ENCODE data around the gene GOLGA1.

Gene GOLGA1, protein sequence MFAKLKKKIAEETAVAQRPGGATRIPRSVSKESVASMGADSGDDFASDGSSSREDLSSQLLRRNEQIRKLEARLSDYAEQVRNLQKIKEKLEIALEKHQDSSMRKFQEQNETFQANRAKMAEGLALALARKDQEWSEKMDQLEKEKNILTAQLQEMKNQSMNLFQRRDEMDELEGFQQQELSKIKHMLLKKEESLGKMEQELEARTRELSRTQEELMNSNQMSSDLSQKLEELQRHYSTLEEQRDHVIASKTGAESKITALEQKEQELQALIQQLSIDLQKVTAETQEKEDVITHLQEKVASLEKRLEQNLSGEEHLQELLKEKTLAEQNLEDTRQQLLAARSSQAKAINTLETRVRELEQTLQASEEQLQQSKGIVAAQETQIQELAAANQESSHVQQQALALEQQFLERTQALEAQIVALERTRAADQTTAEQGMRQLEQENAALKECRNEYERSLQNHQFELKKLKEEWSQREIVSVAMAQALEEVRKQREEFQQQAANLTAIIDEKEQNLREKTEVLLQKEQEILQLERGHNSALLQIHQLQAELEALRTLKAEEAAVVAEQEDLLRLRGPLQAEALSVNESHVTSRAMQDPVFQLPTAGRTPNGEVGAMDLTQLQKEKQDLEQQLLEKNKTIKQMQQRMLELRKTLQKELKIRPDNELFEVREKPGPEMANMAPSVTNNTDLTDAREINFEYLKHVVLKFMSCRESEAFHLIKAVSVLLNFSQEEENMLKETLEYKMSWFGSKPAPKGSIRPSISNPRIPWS

DNA sequence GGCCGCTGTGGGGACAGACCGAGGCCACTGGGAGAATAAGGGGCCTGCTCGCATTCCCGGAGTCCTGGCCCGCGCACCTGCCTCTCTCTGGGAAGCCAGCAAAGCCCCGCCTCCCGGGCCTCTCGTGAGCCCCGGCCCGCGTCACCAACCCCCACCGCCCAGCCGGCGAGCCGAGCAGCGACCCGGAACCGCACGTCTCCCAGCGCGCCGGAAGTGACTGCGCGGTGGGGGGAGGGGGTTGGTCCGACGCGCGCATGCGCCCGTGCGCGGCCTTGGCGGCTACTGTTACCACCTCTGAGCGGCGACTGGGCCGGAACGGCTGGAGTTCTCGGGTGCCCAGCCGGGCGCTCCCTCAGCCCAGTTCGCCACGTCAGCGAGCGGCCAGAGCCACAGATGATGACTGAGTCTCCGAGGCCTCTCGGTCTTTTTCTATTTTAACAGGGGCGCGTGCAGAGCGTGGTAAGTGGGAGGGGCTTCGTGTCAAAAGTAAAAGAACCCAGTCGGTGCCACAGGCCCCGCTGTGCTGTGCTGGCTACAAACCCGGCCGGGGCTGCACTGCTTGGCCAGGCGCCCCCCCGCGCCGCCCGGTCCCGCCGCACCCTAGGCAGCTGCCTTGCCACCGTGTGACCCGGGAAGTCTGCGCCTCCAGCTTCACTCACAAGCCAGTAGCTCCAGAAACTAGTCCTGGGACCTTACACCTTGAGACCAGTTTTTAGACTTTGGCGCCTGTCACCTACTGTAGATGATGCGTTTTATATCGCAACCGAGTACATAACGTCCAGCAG, at the start of gene GOLGA1:
TSS of gene GOLGA1 (minus strand) at position 190 of the 785 bp plus-strand sequence. CDS start 2,372 bp downstream, outside the sequence.
- Histone ChIP-seq H3K4me1 (no peaks in the 10 kb centered on the region), H2AFZ (peak within 1 kb of the TSS; percentile 79), H3K9ac (peak within 1 kb of the TSS; percentile 39), H3K27me3 (ENCODE audit: control insufficient read depth, insufficient read depth, low read length) (no peaks in the 10 kb centered on the region), H3K9me3 (ENCODE audit: control insufficient read depth, low read length) (no peaks in the 10 kb centered on the region), H3K4me3 (ENCODE audit: low read depth, low read length) (peak within 1 kb of the TSS; percentile 85), H3K36me3 (ENCODE audit: control insufficient read depth, insufficient read depth, low read length) (no peaks in the 10 kb centered on the region), H3K4me2 (ENCODE audit: low read length) (peak within 1 kb of the TSS; percentile 88), H3K27ac (peak within 1 kb of the TSS; percentile 85), H3K79me2 (no peaks in the 10 kb centered on the region)
- TF ChIP-seq CTCF (IDR thresholded peaks at IDR 0.05), result no peak

- H2AFZ ChIP-seq, result no peak overlapping the region
- no peak for TF ChIP-seq CTCF (IDR thresholded peaks at IDR 0.05)
- no peaks in the 10 kb centered on the region for H3K9me3 ChIP-seq (ENCODE audit: control insufficient read depth, low read length)
- no peak overlapping the region for H3K4me3 ChIP-seq (ENCODE audit: low read depth, low read length)
- no peak overlapping the region for H3K9ac ChIP-seq
- H3K27ac ChIP-seq, result no peak overlapping the region
- H3K27me3 ChIP-seq (ENCODE audit: control insufficient read depth, insufficient read depth, low read length), result no peaks in the 10 kb centered on the region
- no peaks in the 10 kb centered on the region for H3K36me3 ChIP-seq (ENCODE audit: control insufficient read depth, insufficient read depth, low read length)
- H3K4me1 ChIP-seq, result no peaks in the 10 kb centered on the region
- no peaks in the 10 kb centered on the region for H3K79me2 ChIP-seq
- H3K4me2 ChIP-seq (ENCODE audit: low read length), result no peak overlapping the region
These were observed 42.8 kb upstream of the GOLGA1 start for GRCh38 chr9:124983698-124984097.

GRCh38 chr9:124980431-124980830, 39.5 kb upstream of the GOLGA1 start:
- H3K9ac ChIP-seq, result no peak overlapping the region
- no peaks in the 10 kb centered on the region for H3K27me3 ChIP-seq (ENCODE audit: control insufficient read depth, insufficient read depth, low read length)
- no peak overlapping the region for H2AFZ ChIP-seq
- H3K4me2 ChIP-seq (ENCODE audit: low read length), result no peak overlapping the region
- H3K27ac ChIP-seq, result no peak overlapping the region
- no peaks in the 10 kb centered on the region for H3K9me3 ChIP-seq (ENCODE audit: control insufficient read depth, low read length)
- no peaks in the 10 kb centered on the region for H3K4me1 ChIP-seq
- no peaks in the 10 kb centered on the region for H3K79me2 ChIP-seq
- no peaks in the 10 kb centered on the region for H3K36me3 ChIP-seq (ENCODE audit: control insufficient read depth, insufficient read depth, low read length)
- no peak for TF ChIP-seq CTCF (IDR thresholded peaks at IDR 0.05)
- no peak overlapping the region for H3K4me3 ChIP-seq (ENCODE audit: low read depth, low read length)

DNA sequence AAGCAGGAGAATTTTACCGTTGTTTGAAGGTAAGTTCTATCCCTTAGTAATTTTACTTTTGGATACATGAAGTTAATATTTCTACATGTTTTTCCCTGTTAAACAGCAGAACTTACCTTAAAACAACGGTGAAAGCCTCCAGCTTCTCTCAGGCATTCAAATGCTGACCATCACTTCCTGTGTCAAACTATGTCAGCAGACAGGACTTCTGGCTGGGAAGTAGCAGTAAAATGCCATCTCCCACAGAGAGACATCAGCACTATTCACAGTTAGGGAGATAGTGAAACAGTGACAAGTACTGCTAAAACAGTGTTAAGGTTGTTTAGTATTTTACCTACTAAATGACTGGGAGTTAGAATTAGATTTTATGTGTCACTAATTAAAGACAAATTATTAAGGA, 34.2 kb upstream of the GOLGA1 start:
- H3K4me3 ChIP-seq (ENCODE audit: low read depth, low read length), result no peak overlapping the region
- TF ChIP-seq CTCF (IDR thresholded peaks at IDR 0.05), result no peak
- H3K36me3 ChIP-seq (ENCODE audit: control insufficient read depth, insufficient read depth, low read length), result no peaks in the 10 kb centered on the region
- no peak overlapping the region for H3K4me2 ChIP-seq (ENCODE audit: low read length)
- no peaks in the 10 kb centered on the region for H3K4me1 ChIP-seq
- H3K79me2 ChIP-seq, result no peaks in the 10 kb centered on the region
- H3K27me3 ChIP-seq (ENCODE audit: control insufficient read depth, insufficient read depth, low read length), result no peaks in the 10 kb centered on the region
- H3K9me3 ChIP-seq (ENCODE audit: control insufficient read depth, low read length), result no peaks in the 10 kb centered on the region
- no peak overlapping the region for H3K9ac ChIP-seq
- no peak overlapping the region for H2AFZ ChIP-seq
- no peak overlapping the region for H3K27ac ChIP-seq

Data from parathyroid adenoma (tissue), 2 donors.